Esophagus muscularis mucosa (tissue), 4 donors: ENCODE results near the gene TNC. TPM values are rescaled to one million over a fixed set of nuclear protein-coding genes. Genes with fewer than 3 reads are reported as not detected.

Source experiments
- DNase-seq: peaks from one replicate; pipeline ENCODE4 v3.0.0-alpha.2; 2017; ENCODE audit errors: extremely low spot score
- H3K27ac ChIP-seq, 4 donors: fragments of 200-600 bp; sonication (generic); replicated peaks in 1 of 4; 1 replicate in 3 of 4; 2 replicates in 1 of 4; pipeline ENCODE4 v1.5.1; 2016 to 2019; ENCODE audit warnings: mild to moderate bottlenecking in 1 of 4
- H3K27me3 ChIP-seq, 4 donors: fragments of 200-600 bp; sonication (generic); one replicate each; pipeline versions ENCODE4 v1.5.1 to v1.6.0; 2016 to 2019
- H3K36me3 ChIP-seq, 4 donors: fragments of 200-600 bp; sonication (generic); one replicate each; pipeline ENCODE4 v1.5.1; 2016 to 2019
- H3K4me1 ChIP-seq, 4 donors: fragments of 200-600 bp; sonication (generic); one replicate each; pipeline ENCODE4 v1.5.1; 2016 to 2019
- H3K4me3 ChIP-seq, 4 donors: fragments of 200-600 bp; sonication (generic); 1 replicate in 2 of 4; 2 replicates in 2 of 4; pipeline ENCODE4 v1.5.1; 2016 to 2019; ENCODE audit warnings: mild to moderate bottlenecking in 4 of 4, moderate library complexity in 1 of 4
- H3K9me3 ChIP-seq, 4 donors: fragments of 200-600 bp; sonication (generic); 1 replicate in 3 of 4; 2 replicates in 1 of 4; pipeline ENCODE4 v1.5.1; 2016 to 2019
- EP300 ChIP-seq: sonication (generic); formaldehyde crosslinking; IDR thresholded peaks from one replicate; pipeline ENCODE4 v1.6.1; 2017; ENCODE audit warnings: antibody characterized with exemption
- POLR2A ChIP-seq: fragments of 450-650 bp; IDR thresholded peaks from one replicate; pipeline ENCODE4 v1.6.1; 2017; ENCODE audit warnings: antibody characterized with exemption, moderate library complexity, mild to moderate bottlenecking, low read depth
- POLR2AphosphoS5 ChIP-seq, 2 donors: sonication (generic); formaldehyde crosslinking; IDR thresholded peaks; one replicate each; pipeline ENCODE4 v1.6.1; 2017; ENCODE audit warnings: antibody characterized with exemption in 2 of 2
- WGBS: methylation state at CpG from one replicate; pipeline ENCODE4 v1.1.5; 2018; 5-methylcytosine and 5-hydroxymethylcytosine counted together
- intact Hi-C: fragments of 100-400 bp; cut with DNase I; formaldehyde crosslinking; loops from one replicate; pipeline ENCODE4 v1.15.1; 2023
- total RNA-seq, 4 donors: library from RNA; depleted of rRNA; stranded (reverse); fragments of >200 nt; gene quantifications; one replicate each; pipeline versions ENCODE4 v1.1.0 to v1.2.1, GENCODE V29; 2016
- TF ChIP-seq, protein P1 (sequence below), 3 experiments: fragments of 200-600 bp in 2 of 3; fragments of 450-650 bp in 1 of 3; sonication (generic) in 2 of 3; IDR thresholded peaks; one replicate each; pipeline ENCODE4 v1.5.1; 2017 to 2019; ENCODE audit warnings: antibody characterized with exemption in 3 of 3, mild to moderate bottlenecking in 2 of 3, moderate library complexity in 1 of 3

TNC gene
- total RNA-seq, 4 donors from 2014 or later = 216 to 576 (median 478) TPM

DNA sequence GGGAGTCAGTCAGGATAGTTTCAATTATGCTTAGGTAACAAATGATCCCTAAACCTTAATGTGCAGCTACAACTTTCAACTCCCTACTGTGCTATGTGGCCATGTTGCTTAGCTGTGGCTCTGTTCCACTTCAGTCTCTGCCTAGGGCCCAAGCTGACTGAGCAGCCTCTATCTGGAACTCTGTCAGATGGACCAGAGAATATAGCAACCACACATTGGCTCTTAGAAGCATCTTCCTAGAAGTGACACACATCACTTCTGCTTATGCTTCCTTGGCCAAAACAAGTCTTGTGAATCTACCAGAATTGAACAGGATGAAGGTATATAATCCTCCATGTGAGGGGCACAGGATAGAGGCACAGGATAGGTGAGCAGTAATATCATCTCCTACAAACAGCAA, 36.7 kb upstream of the TNC start:
- intact Hi-C loops = loop anchor here (5.0 kb wide), 1 partner anchor 53 kb away; no protein-coding TSS in a partner anchor
- no peak for DNase-seq
- peak overlapping the region in 3 of 4 donors; percentile 10 to 31 (median 24) for H3K27ac ChIP-seq

DNA sequence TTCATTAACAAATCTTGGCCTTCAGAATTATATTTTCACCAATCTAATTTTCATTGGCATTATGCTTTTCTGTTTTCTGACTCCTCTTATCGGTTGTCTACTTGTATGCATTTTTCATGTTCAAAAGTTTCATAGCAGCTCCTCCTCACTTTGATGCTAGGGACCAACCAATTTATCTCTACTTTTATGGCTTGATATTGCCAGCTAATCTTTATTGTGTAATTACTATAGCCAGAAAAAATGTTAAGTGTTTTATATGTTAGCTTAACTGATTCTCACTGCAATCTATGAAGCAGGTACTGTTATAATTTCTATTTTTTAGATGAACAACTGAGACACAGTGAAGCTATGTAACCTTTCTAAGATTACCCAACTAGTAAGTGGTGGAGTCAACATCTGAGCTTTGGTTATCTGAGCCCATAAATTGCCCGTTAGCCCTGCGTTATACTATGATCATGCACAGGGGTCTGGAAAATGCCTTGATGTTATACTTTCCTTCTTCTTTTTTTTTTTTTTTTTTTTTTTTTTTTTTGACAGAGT, 34.4 kb upstream of the TNC start:
- peaks cover 0 to 50% (median 23%) of the 10 kb centered on the region in 4 donors for H3K4me1 ChIP-seq
- no peaks in the 10 kb centered on the region for H3K27me3 ChIP-seq
- 92% methylated on average over 3 of the region's 3 CpGs for WGBS
- H3K9me3 ChIP-seq = no peaks in the 10 kb centered on the region
- no peaks in the 10 kb centered on the region for H3K36me3 ChIP-seq
- no peak overlapping the region for H3K4me3 ChIP-seq
- TF ChIP-seq POLR2AphosphoS5 (IDR thresholded peaks at IDR 0.05) (no peak), POLR2A (no peak), EP300 (no peak)
- TF ChIP-seq, protein P1, sequence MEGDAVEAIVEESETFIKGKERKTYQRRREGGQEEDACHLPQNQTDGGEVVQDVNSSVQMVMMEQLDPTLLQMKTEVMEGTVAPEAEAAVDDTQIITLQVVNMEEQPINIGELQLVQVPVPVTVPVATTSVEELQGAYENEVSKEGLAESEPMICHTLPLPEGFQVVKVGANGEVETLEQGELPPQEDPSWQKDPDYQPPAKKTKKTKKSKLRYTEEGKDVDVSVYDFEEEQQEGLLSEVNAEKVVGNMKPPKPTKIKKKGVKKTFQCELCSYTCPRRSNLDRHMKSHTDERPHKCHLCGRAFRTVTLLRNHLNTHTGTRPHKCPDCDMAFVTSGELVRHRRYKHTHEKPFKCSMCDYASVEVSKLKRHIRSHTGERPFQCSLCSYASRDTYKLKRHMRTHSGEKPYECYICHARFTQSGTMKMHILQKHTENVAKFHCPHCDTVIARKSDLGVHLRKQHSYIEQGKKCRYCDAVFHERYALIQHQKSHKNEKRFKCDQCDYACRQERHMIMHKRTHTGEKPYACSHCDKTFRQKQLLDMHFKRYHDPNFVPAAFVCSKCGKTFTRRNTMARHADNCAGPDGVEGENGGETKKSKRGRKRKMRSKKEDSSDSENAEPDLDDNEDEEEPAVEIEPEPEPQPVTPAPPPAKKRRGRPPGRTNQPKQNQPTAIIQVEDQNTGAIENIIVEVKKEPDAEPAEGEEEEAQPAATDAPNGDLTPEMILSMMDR (IDR thresholded peaks at IDR 0.05) = no peak
- H3K27ac ChIP-seq = no peak overlapping the region
- intact Hi-C loops = no loop called here
- DNase-seq = no peak

More for the DNA sequence above, 36.7 kb upstream of the TNC start:
- Histone ChIP-seq H3K9me3 (no peaks in the 10 kb centered on the region), H3K27me3 (no peaks in the 10 kb centered on the region), H3K36me3 (no peaks in the 10 kb centered on the region), H3K4me3 (no peak overlapping the region), H3K4me1 (peaks cover 0 to 47% (median 25%) of the 10 kb centered on the region in 4 donors)
- TF ChIP-seq POLR2AphosphoS5 (IDR thresholded peaks at IDR 0.05) (no peak), EP300 (no peak)
- TF ChIP-seq, protein P1 (IDR thresholded peaks at IDR 0.05) = no peak

DNA sequence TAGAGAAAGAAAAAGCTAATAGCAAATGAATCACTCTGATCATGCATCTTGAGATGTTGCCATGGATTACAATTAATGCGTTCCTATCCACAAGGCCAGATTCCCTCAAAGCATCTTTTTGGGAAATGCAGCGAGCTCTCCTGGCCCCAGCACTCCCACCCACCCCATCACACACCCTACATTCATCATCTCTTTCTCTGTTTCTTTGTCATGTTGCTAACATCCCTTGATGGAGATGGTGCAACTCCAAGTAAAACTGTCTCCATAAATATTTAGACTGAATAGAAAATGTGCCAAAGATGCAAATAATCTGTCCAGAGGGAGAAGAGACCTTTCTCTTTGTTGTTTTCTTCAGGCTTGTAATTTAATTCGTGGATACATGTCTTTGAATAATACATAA, 30.8 kb upstream of the TNC start:
- Histone ChIP-seq H3K4me3 (no peak overlapping the region), H3K4me1 (peaks cover 0 to 51% (median 25%) of the 10 kb centered on the region in 4 donors), H3K27me3 (no peaks in the 10 kb centered on the region), H3K9me3 (no peaks in the 10 kb centered on the region), H3K27ac (peak overlapping the region in 3 of 4 donors; percentile 6 to 87 (median 86)), H3K36me3 (no peaks in the 10 kb centered on the region)
- TF ChIP-seq EP300 (no peak), POLR2AphosphoS5 (IDR thresholded peaks at IDR 0.05) (no peak), POLR2A (no peak)
- TF ChIP-seq, protein P1 (IDR thresholded peaks at IDR 0.05) = no peak
- DNase-seq = no peak
- 66% methylated on average over 3 of the region's 3 CpGs for WGBS
- intact Hi-C loops = loop anchor here (10.0 kb wide), 1 partner anchor 114 kb away; no protein-coding TSS in a partner anchor

DNA sequence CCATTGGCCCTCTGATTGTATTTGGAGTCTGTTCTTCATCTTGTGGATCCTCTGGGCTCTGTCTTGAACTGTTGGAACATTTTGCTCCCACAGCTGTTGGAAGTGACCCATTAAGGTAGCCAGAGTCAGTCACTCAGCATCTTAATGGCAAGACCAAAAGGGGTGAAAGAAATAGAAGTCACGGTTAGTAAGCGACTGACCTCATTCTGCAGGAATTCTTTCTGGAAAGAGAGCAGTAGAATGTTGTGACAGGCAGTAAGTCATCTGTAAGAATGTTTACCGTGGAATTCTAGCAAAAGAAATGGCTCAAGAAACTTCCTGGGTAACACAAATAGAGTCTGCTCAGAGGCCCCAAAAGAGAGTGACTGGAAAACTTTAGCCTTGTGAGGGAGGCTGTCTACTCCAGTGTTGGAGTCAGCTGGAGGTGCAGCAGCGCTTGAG, 28.6 kb upstream of the TNC start:
- no peaks in the 10 kb centered on the region for H3K36me3 ChIP-seq

More for the DNA sequence above, 28.6 kb upstream of the TNC start:
- intact Hi-C loops = loop anchor here (10.0 kb wide), 1 partner anchor 112 kb away; no protein-coding TSS in a partner anchor
- TF ChIP-seq, protein P1 (IDR thresholded peaks at IDR 0.05) = no peak
- TF ChIP-seq EP300 (peak; percentile 80), POLR2AphosphoS5 (IDR thresholded peaks at IDR 0.05) (peak; percentile 74 to 89), POLR2A (no peak)
- peak overlapping the region; percentile 77 to 87 (median 86) for H3K27ac ChIP-seq
- peaks cover 0 to 51% (median 25%) of the 10 kb centered on the region in 4 donors for H3K4me1 ChIP-seq
- WGBS = 24% methylated on average over 4 of the region's 4 CpGs
- H3K4me3 ChIP-seq = no peak overlapping the region
- no peak for DNase-seq
- H3K9me3 ChIP-seq = no peaks in the 10 kb centered on the region
- no peaks in the 10 kb centered on the region for H3K27me3 ChIP-seq
